ENCODE measurements around the gene WIPF3.

The WIPF3 gene

GRCh38 chr7:29878081-29878688 lies 71.9 kb downstream of the WIPF3 start:
- Histone ChIP-seq H3K27me3 (ENCODE audit: insufficient read depth, poor library complexity, severe bottlenecking) (no peaks in the 10 kb centered on the region), H3K36me3 (ENCODE audit: low read depth) (no peaks in the 10 kb centered on the region), H3K4me1 (ENCODE audit: insufficient read depth, poor library complexity, severe bottlenecking) (no peaks in the 10 kb centered on the region), H3K27ac (ENCODE audit: poor library complexity, severe bottlenecking) (no peak overlapping the region), H3K9me3 (ENCODE audit: severe bottlenecking) (no peaks in the 10 kb centered on the region), H3K4me3 (ENCODE audit: severe bottlenecking) (no peak overlapping the region)
- DNase-seq (ENCODE audit: low spot score), result no peak
- ATAC-seq (ENCODE audit: low read depth), result peak; percentile 76
- peak; percentile 89 for TF ChIP-seq CTCF (IDR thresholded peaks at IDR 0.05; ENCODE audit: poor library complexity, severe bottlenecking)

GRCh38 chr7:29879609-29880008 lies 73.3 kb downstream of the WIPF3 start:
- ATAC-seq (ENCODE audit: low read depth), result no peak

GRCh38 chr7:29881724-29882123 lies 75.4 kb downstream of the WIPF3 start:
- no peak for ATAC-seq (ENCODE audit: low read depth)
- DNase-seq (ENCODE audit: low spot score), result no peak

More at GRCh38 chr7:29879609-29880008, 73.3 kb downstream of the WIPF3 start:
- Histone ChIP-seq H3K27me3 (ENCODE audit: insufficient read depth, poor library complexity, severe bottlenecking) (no peaks in the 10 kb centered on the region), H3K36me3 (ENCODE audit: low read depth) (no peaks in the 10 kb centered on the region), H3K4me1 (ENCODE audit: insufficient read depth, poor library complexity, severe bottlenecking) (no peaks in the 10 kb centered on the region), H3K4me3 (ENCODE audit: severe bottlenecking) (no peak overlapping the region), H3K9me3 (ENCODE audit: severe bottlenecking) (no peaks in the 10 kb centered on the region), H3K27ac (ENCODE audit: poor library complexity, severe bottlenecking) (no peak overlapping the region)
- no peak for DNase-seq (ENCODE audit: low spot score)
- TF ChIP-seq CTCF (IDR thresholded peaks at IDR 0.05; ENCODE audit: poor library complexity, severe bottlenecking), result no peak

GRCh38 chr7:29882481-29882880 lies 76.2 kb downstream of the WIPF3 start:
- ATAC-seq (ENCODE audit: low read depth) (no peak), DNase-seq (ENCODE audit: low spot score) (no peak)
- no peak for TF ChIP-seq CTCF (IDR thresholded peaks at IDR 0.05; ENCODE audit: poor library complexity, severe bottlenecking)
- no peaks in the 10 kb centered on the region for H3K27me3 ChIP-seq (ENCODE audit: insufficient read depth, poor library complexity, severe bottlenecking)
- H3K9me3 ChIP-seq (ENCODE audit: severe bottlenecking), result no peaks in the 10 kb centered on the region
- no peaks in the 10 kb centered on the region for H3K4me1 ChIP-seq (ENCODE audit: insufficient read depth, poor library complexity, severe bottlenecking)
- H3K27ac ChIP-seq (ENCODE audit: poor library complexity, severe bottlenecking), result no peak overlapping the region
- no peaks in the 10 kb centered on the region for H3K36me3 ChIP-seq (ENCODE audit: low read depth)
- no peak overlapping the region for H3K4me3 ChIP-seq (ENCODE audit: severe bottlenecking)

More at GRCh38 chr7:29881724-29882123, 75.4 kb downstream of the WIPF3 start:
- H3K36me3 ChIP-seq (ENCODE audit: low read depth), result no peaks in the 10 kb centered on the region
- no peak for TF ChIP-seq CTCF (IDR thresholded peaks at IDR 0.05; ENCODE audit: poor library complexity, severe bottlenecking)
- no peaks in the 10 kb centered on the region for H3K4me1 ChIP-seq (ENCODE audit: insufficient read depth, poor library complexity, severe bottlenecking)
- H3K27ac ChIP-seq (ENCODE audit: poor library complexity, severe bottlenecking), result no peak overlapping the region
- no peaks in the 10 kb centered on the region for H3K9me3 ChIP-seq (ENCODE audit: severe bottlenecking)
- no peaks in the 10 kb centered on the region for H3K27me3 ChIP-seq (ENCODE audit: insufficient read depth, poor library complexity, severe bottlenecking)
- no peak overlapping the region for H3K4me3 ChIP-seq (ENCODE audit: severe bottlenecking)

Measured in RWPE2 (cell line).